ENCODE measurements around the gene MFAP4.

The MFAP4 gene

GRCh38 chr17:19374136-19374535 is 12.9 kb downstream of the MFAP4 start:
- Histone ChIP-seq H3K27ac (ENCODE audit: low read length) (no peak overlapping the region), H3K36me3 (ENCODE audit: insufficient read depth, low read depth, low read length) (no peaks in the 10 kb centered on the region), H3K9me3 (ENCODE audit: insufficient read depth, low read depth, low read length) (no peaks in the 10 kb centered on the region), H3K27me3 (ENCODE audit: insufficient read depth, low read length) (no peaks in the 10 kb centered on the region), H3K9ac (ENCODE audit: low read depth, low read length) (no peak overlapping the region), H3K4me1 (ENCODE audit: insufficient read depth, low read length) (no peaks in the 10 kb centered on the region; the same call in 1 of the 2 replicates), H3K4me3 (ENCODE audit: low read length) (no peak overlapping the region)

GRCh38 chr17:19372866-19373504 is 14.0 kb downstream of the MFAP4 start:
- Histone ChIP-seq H3K4me1 (ENCODE audit: insufficient read depth, low read length) (no peaks in the 10 kb centered on the region; the same call in 1 of the 2 replicates), H3K9ac (ENCODE audit: low read depth, low read length) (no peak overlapping the region), H3K36me3 (ENCODE audit: insufficient read depth, low read depth, low read length) (no peaks in the 10 kb centered on the region), H3K4me3 (ENCODE audit: low read length) (no peak overlapping the region), H3K9me3 (ENCODE audit: insufficient read depth, low read depth, low read length) (no peaks in the 10 kb centered on the region), H3K27ac (ENCODE audit: low read length) (no peak overlapping the region), H3K27me3 (ENCODE audit: insufficient read depth, low read length) (no peaks in the 10 kb centered on the region)

- Histone ChIP-seq H3K27ac (ENCODE audit: low read length) (no peak overlapping the region), H3K27me3 (ENCODE audit: insufficient read depth, low read length) (no peaks in the 10 kb centered on the region)
Measured at GRCh38 chr17:19372439-19372838, 14.6 kb downstream of the MFAP4 start.

GRCh38 chr17:19372011-19372370 is 15.0 kb downstream of the MFAP4 start:
- Histone ChIP-seq H3K27me3 (ENCODE audit: insufficient read depth, low read length) (no peaks in the 10 kb centered on the region), H3K9me3 (ENCODE audit: insufficient read depth, low read depth, low read length) (no peaks in the 10 kb centered on the region), H3K36me3 (ENCODE audit: insufficient read depth, low read depth, low read length) (no peaks in the 10 kb centered on the region), H3K4me3 (ENCODE audit: low read length) (no peak overlapping the region), H3K4me1 (ENCODE audit: insufficient read depth, low read length) (no peaks in the 10 kb centered on the region; the same call in 1 of the 2 replicates), H3K27ac (ENCODE audit: low read length) (no peak overlapping the region), H3K9ac (ENCODE audit: low read depth, low read length) (no peak overlapping the region)

More at GRCh38 chr17:19372439-19372838, 14.6 kb downstream of the MFAP4 start:
- Histone ChIP-seq H3K9me3 (ENCODE audit: insufficient read depth, low read depth, low read length) (no peaks in the 10 kb centered on the region), H3K9ac (ENCODE audit: low read depth, low read length) (no peak overlapping the region), H3K4me1 (ENCODE audit: insufficient read depth, low read length) (no peaks in the 10 kb centered on the region; the same call in 1 of the 2 replicates), H3K36me3 (ENCODE audit: insufficient read depth, low read depth, low read length) (no peaks in the 10 kb centered on the region), H3K4me3 (ENCODE audit: low read length) (no peak overlapping the region)

GRCh38 chr17:19371259-19372010 is 15.6 kb downstream of the MFAP4 start:
- H3K27ac ChIP-seq (ENCODE audit: low read length), result no peak overlapping the region
- no peaks in the 10 kb centered on the region for H3K36me3 ChIP-seq (ENCODE audit: insufficient read depth, low read depth, low read length)

GRCh38 chr17:19370493-19370960 is 16.5 kb downstream of the MFAP4 start:
- no peaks in the 10 kb centered on the region for H3K4me1 ChIP-seq (ENCODE audit: insufficient read depth, low read length)
- H3K9ac ChIP-seq (ENCODE audit: low read depth, low read length), result no peak overlapping the region
- H3K4me3 ChIP-seq (ENCODE audit: low read length), result no peak overlapping the region
- no peak overlapping the region for H3K27ac ChIP-seq (ENCODE audit: low read length)
- H3K27me3 ChIP-seq (ENCODE audit: insufficient read depth, low read length), result no peaks in the 10 kb centered on the region
- H3K9me3 ChIP-seq (ENCODE audit: insufficient read depth, low read depth, low read length), result no peaks in the 10 kb centered on the region
- no peaks in the 10 kb centered on the region for H3K36me3 ChIP-seq (ENCODE audit: insufficient read depth, low read depth, low read length)

More at GRCh38 chr17:19371259-19372010, 15.6 kb downstream of the MFAP4 start:
- no peak overlapping the region for H3K4me3 ChIP-seq (ENCODE audit: low read length)
- no peaks in the 10 kb centered on the region for H3K9me3 ChIP-seq (ENCODE audit: insufficient read depth, low read depth, low read length)
- no peaks in the 10 kb centered on the region for H3K4me1 ChIP-seq (ENCODE audit: insufficient read depth, low read length)
- no peaks in the 10 kb centered on the region for H3K27me3 ChIP-seq (ENCODE audit: insufficient read depth, low read length)
- H3K9ac ChIP-seq (ENCODE audit: low read depth, low read length), result no peak overlapping the region

GRCh38 chr17:19369846-19370492 is 17.0 kb downstream of the MFAP4 start:
- no peaks in the 10 kb centered on the region for H3K36me3 ChIP-seq (ENCODE audit: insufficient read depth, low read depth, low read length)
- H3K9ac ChIP-seq (ENCODE audit: low read depth, low read length), result no peak overlapping the region
- H3K27ac ChIP-seq (ENCODE audit: low read length), result no peak overlapping the region
- no peaks in the 10 kb centered on the region for H3K27me3 ChIP-seq (ENCODE audit: insufficient read depth, low read length)
- H3K4me1 ChIP-seq (ENCODE audit: insufficient read depth, low read length), result no peaks in the 10 kb centered on the region
- H3K9me3 ChIP-seq (ENCODE audit: insufficient read depth, low read depth, low read length), result no peaks in the 10 kb centered on the region
- H3K4me3 ChIP-seq (ENCODE audit: low read length), result no peak overlapping the region

GRCh38 chr17:19369107-19369778 is 17.7 kb downstream of the MFAP4 start:
- Histone ChIP-seq H3K36me3 (ENCODE audit: insufficient read depth, low read depth, low read length) (no peaks in the 10 kb centered on the region), H3K4me3 (ENCODE audit: low read length) (no peak overlapping the region), H3K9ac (ENCODE audit: low read depth, low read length) (no peak overlapping the region), H3K27me3 (ENCODE audit: insufficient read depth, low read length) (no peaks in the 10 kb centered on the region), H3K9me3 (ENCODE audit: insufficient read depth, low read depth, low read length) (no peaks in the 10 kb centered on the region), H3K27ac (ENCODE audit: low read length) (no peak overlapping the region), H3K4me1 (ENCODE audit: insufficient read depth, low read length) (no peaks in the 10 kb centered on the region)

GRCh38 chr17:19368229-19368628 is 18.8 kb downstream of the MFAP4 start:
- Histone ChIP-seq H3K4me1 (ENCODE audit: insufficient read depth, low read length) (0 out of 2 replicates have a peak, but pooled peaks cover 1% of the 10 kb centered on the region), H3K27ac (ENCODE audit: low read length) (no peak overlapping the region), H3K9ac (ENCODE audit: low read depth, low read length) (no peak overlapping the region), H3K9me3 (ENCODE audit: insufficient read depth, low read depth, low read length) (no peaks in the 10 kb centered on the region), H3K27me3 (ENCODE audit: insufficient read depth, low read length) (no peaks in the 10 kb centered on the region), H3K4me3 (ENCODE audit: low read length) (no peak overlapping the region), H3K36me3 (ENCODE audit: insufficient read depth, low read depth, low read length) (no peaks in the 10 kb centered on the region)

- H3K4me1 ChIP-seq (ENCODE audit: insufficient read depth, low read length), result 0 out of 2 replicates have a peak, but pooled peaks cover 2% of the 10 kb centered on the region
- no peaks in the 10 kb centered on the region for H3K9me3 ChIP-seq (ENCODE audit: insufficient read depth, low read depth, low read length)
- no peak overlapping the region for H3K9ac ChIP-seq (ENCODE audit: low read depth, low read length)
- no peaks in the 10 kb centered on the region for H3K27me3 ChIP-seq (ENCODE audit: insufficient read depth, low read length)
- no peak overlapping the region for H3K4me3 ChIP-seq (ENCODE audit: low read length)
- H3K27ac ChIP-seq (ENCODE audit: low read length), result no peak overlapping the region
- no peaks in the 10 kb centered on the region for H3K36me3 ChIP-seq (ENCODE audit: insufficient read depth, low read depth, low read length)
Measured at GRCh38 chr17:19366637-19366972, 20.4 kb downstream of the MFAP4 start.

GRCh38 chr17:19365833-19366636 is 21.0 kb downstream of the MFAP4 start:
- Histone ChIP-seq H3K36me3 (ENCODE audit: insufficient read depth, low read depth, low read length) (no peaks in the 10 kb centered on the region), H3K27ac (ENCODE audit: low read length) (no peak overlapping the region), H3K4me1 (ENCODE audit: insufficient read depth, low read length) (0 out of 2 replicates have a peak, but pooled peaks cover 2% of the 10 kb centered on the region), H3K27me3 (ENCODE audit: insufficient read depth, low read length) (no peaks in the 10 kb centered on the region), H3K9me3 (ENCODE audit: insufficient read depth, low read depth, low read length) (no peaks in the 10 kb centered on the region), H3K4me3 (ENCODE audit: low read length) (no peak overlapping the region), H3K9ac (ENCODE audit: low read depth, low read length) (no peak overlapping the region)
